HepG2 (cell line): ENCODE data around the gene LAPTM4A. TPM values are rescaled to one million over a fixed set of nuclear protein-coding genes. Genes with fewer than 3 reads are reported as not detected.

Experiments used
- CBX5 ChIP-seq: sonication (generic); formaldehyde crosslinking; IDR thresholded peaks from 2 replicates; pipeline ENCODE4 v1.4.0; 2020; ENCODE audit warnings: missing genetic modification reagents, borderline replicate concordance
- CSRNP1 ChIP-seq: sonication (generic); formaldehyde crosslinking; IDR thresholded peaks from 2 replicates; pipeline ENCODE4 v1.8.1; 2023; ENCODE audit warnings: mild to moderate bottlenecking, missing genetic modification reagents
- FOXM1 ChIP-seq: sonication (generic); formaldehyde crosslinking; IDR thresholded peaks from 2 replicates; pipeline ENCODE4 v1.5.0; 2020; ENCODE audit warnings: missing genetic modification reagents
- GFI1 ChIP-seq: sonication (generic); formaldehyde crosslinking; IDR thresholded peaks from 2 replicates; pipeline ENCODE4 v1.5.0; 2020; ENCODE audit warnings: missing genetic modification reagents, mild to moderate bottlenecking, borderline replicate concordance
- HDAC2 ChIP-seq: sonication (generic); formaldehyde crosslinking; IDR thresholded peaks from 2 replicates; pipeline ENCODE4 v1.4.0; 2020; ENCODE audit warnings: missing genetic modification reagents
- IKZF1 ChIP-seq: fragments of 450-650 bp; IDR thresholded peaks from 2 replicates; pipeline ENCODE4 v1.7.1; 2016
- KLF15 ChIP-seq: sonication (generic); formaldehyde crosslinking; IDR thresholded peaks from 2 replicates; pipeline ENCODE4 v1.8.1; 2023; ENCODE audit warnings: borderline replicate concordance, mild to moderate bottlenecking, inconsistent platforms, missing genetic modification reagents, mixed read lengths
- KLF6 ChIP-seq: IDR thresholded peaks from 2 replicates; pipeline ENCODE4 v1.8.0; 2016; ENCODE audit warnings: missing biosample characterization, missing genetic modification reagents
- NBN ChIP-seq: fragments of 450-650 bp; conservative IDR thresholded peaks from 2 replicates; pipeline ENCODE4 v1.6.1; 2017
- NFAT5 ChIP-seq: sonication (generic); formaldehyde crosslinking; IDR thresholded peaks from 2 replicates; pipeline ENCODE4 v1.4.0; 2020; ENCODE audit warnings: missing genetic modification reagents
- NFIB ChIP-seq: sonication (generic); formaldehyde crosslinking; IDR thresholded peaks from 2 replicates; pipeline ENCODE4 v1.9.0; 2021; ENCODE audit warnings: missing genetic modification reagents, mild to moderate bottlenecking, borderline replicate concordance
- RBAK ChIP-seq: sonication (generic); formaldehyde crosslinking; IDR thresholded peaks from 2 replicates; pipeline ENCODE4 v1.5.1; 2020; ENCODE audit warnings: mild to moderate bottlenecking, missing genetic modification reagents
- SALL2 ChIP-seq: sonication (generic); formaldehyde crosslinking; IDR thresholded peaks from 2 replicates; pipeline ENCODE4 v1.8.1; 2023; ENCODE audit warnings: mild to moderate bottlenecking, missing genetic modification reagents, inconsistent platforms
- SNAPC5 ChIP-seq: sonication (generic); formaldehyde crosslinking; IDR thresholded peaks from 2 replicates; pipeline ENCODE4 v1.8.1; 2023; ENCODE audit warnings: mild to moderate bottlenecking, missing genetic modification reagents, borderline replicate concordance
- SRSF9 ChIP-seq: fragments of 200-400 bp; formaldehyde crosslinking; IDR thresholded peaks from 2 replicates; pipeline ENCODE4 v1.6.1; 2018; ENCODE audit warnings: borderline replicate concordance, mild to moderate bottlenecking, low read depth, low read length; ENCODE audit not compliant: insufficient read depth, poor library complexity, severe bottlenecking
- TBP ChIP-seq: sonication (generic); formaldehyde crosslinking; IDR thresholded peaks from 2 replicates; pipeline ENCODE4 v1.5.0; 2020; ENCODE audit warnings: missing genetic modification reagents
- ZFP90 ChIP-seq: sonication (generic); formaldehyde crosslinking; IDR thresholded peaks from 2 replicates; pipeline ENCODE4 v1.8.0; 2022; ENCODE audit warnings: missing genetic modification reagents, mild to moderate bottlenecking, inconsistent platforms, borderline replicate concordance
- ZNF180 ChIP-seq: sonication (generic); formaldehyde crosslinking; IDR thresholded peaks from 2 replicates; pipeline ENCODE4 v1.4.0; 2020; ENCODE audit warnings: low read depth, missing genetic modification reagents, borderline replicate concordance
- ZNF205 ChIP-seq: IDR thresholded peaks from 2 replicates; pipeline ENCODE4 v1.6.1; 2018; ENCODE audit warnings: missing biosample characterization, missing genetic modification reagents
- ZNF569 ChIP-seq: sonication (generic); formaldehyde crosslinking; IDR thresholded peaks from 2 replicates; pipeline ENCODE4 v1.5.0; 2020; ENCODE audit warnings: mild to moderate bottlenecking, missing genetic modification reagents, moderate library complexity, borderline replicate concordance
- ZNF710 ChIP-seq: sonication (generic); formaldehyde crosslinking; IDR thresholded peaks from 2 replicates; pipeline ENCODE4 v1.5.0; 2020; ENCODE audit warnings: mild to moderate bottlenecking, missing genetic modification reagents, borderline replicate concordance
- polyA plus RNA-seq, 8 experiments: library from polyadenylated mRNA; depleted of rRNA in 3 of 8; stranded (reverse) in 7 of 8; unstranded in 1 of 8; fragments of >200 nt; fragmentation: Illumina TruSeq in 4 of 8; extraction: Trizol in 4 of 8; gene quantifications; 2 replicates each; pipeline versions ENCODE4 v1.2.1 to v1.2.3, GENCODE V29; 2011 to 2016; ENCODE audit warnings: low read depth in 4 of 8, missing spikeins in 1 of 8, mixed read lengths in 1 of 8; ENCODE audit not compliant: insufficient read depth in 1 of 8
- total RNA-seq, 5 experiments: library from RNA; depleted of rRNA; stranded (reverse); fragments of >200 nt; fragmentation: Illumina TruSeq; extraction: Trizol; gene quantifications; 2 replicates each; pipeline ENCODE4 v1.2.3, GENCODE V29; 2016; ENCODE audit warnings: low read depth in 1 of 5

LAPTM4A gene
- total and polyA plus RNA-seq, 2 of the 13 experiments (the other 11 are each of a cell fraction or from before 2014, with no cell fraction given) = 116 to 558 TPM

GRCh38 chr2:20012282-20013125 is 38.9 kb downstream of the LAPTM4A start, which contains the start of gene MATN3 (continued):
- TF ChIP-seq CSRNP1 (CRISPR knock-in tag) = peak; percentile 77
- no peak for TF ChIP-seq ZNF569
- TF ChIP-seq NBN = no peak
- no peak for TF ChIP-seq TBP (CRISPR knock-in tag)
- no peak for TF ChIP-seq ZNF710 (CRISPR knock-in tag)
- TF ChIP-seq ZFP90 (CRISPR knock-in tag) = no peak
- no peak for TF ChIP-seq FOXM1 (CRISPR knock-in tag)
- 0 out of 2 replicates have a peak, but pooled peaks have one; percentile 24 for TF ChIP-seq CBX5 (CRISPR knock-in tag)
- TF ChIP-seq SALL2 (CRISPR knock-in tag) = no peak; the same call in 1 of the 2 replicates
- no peak for TF ChIP-seq SRSF9
- TF ChIP-seq NFIB (CRISPR knock-in tag) = no peak
- TF ChIP-seq SNAPC5 (CRISPR knock-in tag) = peak; percentile 31; the same call in 1 of the 2 replicates
- 0 out of 2 replicates have a peak, but pooled peaks have one; percentile 4 for TF ChIP-seq HDAC2 (CRISPR knock-in tag)
- TF ChIP-seq KLF15 (CRISPR knock-in tag) = no peak
- TF ChIP-seq NFAT5 (CRISPR knock-in tag) = no peak
- no peak for TF ChIP-seq ZNF205 (CRISPR knock-in tag)
- no peak for TF ChIP-seq IKZF1
- TF ChIP-seq RBAK (CRISPR knock-in tag) = no peak
- TF ChIP-seq KLF6 (CRISPR knock-in tag) = no peak
- no peak for TF ChIP-seq ZNF180 (CRISPR knock-in tag)
- TF ChIP-seq GFI1 = peak; percentile 40; the same call in 1 of the 2 replicates
